Fibroblast of skin of back (primary cell): ENCODE measurements around the gene PSD.
A peak's percentile ranks its signal among the peaks of the same experiment; 100 is the strongest.

Source experiments
- DNase-seq: peaks from one replicate; pipeline ENCODE4 v3.0.0-alpha.2; 2013

PSD gene

GRCh38 chr10:102438374-102438773, 19.8 kb upstream of the PSD start:
- no peak for DNase-seq

DNA sequence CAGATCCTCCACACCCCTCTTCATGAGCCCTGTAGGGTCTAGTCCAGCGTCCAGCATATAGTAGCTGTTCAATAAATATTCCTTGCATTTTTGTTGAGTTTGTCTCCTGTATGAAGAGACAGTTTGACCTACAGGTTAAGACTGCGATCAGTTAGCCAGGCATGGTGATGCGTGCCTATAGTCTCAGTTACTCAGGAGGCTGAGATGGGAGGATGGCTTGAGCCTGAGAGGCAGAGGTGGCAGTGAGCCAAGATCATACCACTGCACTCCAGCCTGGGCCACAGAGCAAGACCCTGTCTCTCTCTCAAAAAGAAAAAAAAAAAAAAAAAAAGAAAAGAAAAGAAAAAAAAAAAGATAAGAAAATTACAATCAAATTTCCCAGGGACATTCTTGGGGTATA, 18.9 kb upstream of the PSD start:
- DNase-seq: no peak

DNA sequence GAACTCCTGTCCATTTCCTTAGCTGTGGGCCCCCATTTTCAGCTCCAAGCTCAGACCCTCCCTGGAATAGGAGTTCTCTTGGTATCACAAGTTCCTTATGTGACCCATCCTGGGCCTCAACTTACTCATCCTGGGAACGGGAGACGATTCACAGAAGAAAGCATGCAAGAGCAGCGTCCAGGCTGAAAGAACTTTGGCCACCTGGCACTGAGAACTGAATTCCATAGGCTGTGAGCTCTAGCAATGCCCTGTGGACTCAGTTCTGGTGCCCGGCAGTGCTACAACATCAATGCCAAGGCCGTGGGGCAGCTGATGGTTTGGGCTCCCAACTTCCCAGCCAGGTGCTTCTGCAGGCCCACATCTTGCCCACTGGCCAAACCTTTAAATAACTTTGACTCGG, 17.7 kb upstream of the PSD start:
- DNase-seq: no peak

DNA sequence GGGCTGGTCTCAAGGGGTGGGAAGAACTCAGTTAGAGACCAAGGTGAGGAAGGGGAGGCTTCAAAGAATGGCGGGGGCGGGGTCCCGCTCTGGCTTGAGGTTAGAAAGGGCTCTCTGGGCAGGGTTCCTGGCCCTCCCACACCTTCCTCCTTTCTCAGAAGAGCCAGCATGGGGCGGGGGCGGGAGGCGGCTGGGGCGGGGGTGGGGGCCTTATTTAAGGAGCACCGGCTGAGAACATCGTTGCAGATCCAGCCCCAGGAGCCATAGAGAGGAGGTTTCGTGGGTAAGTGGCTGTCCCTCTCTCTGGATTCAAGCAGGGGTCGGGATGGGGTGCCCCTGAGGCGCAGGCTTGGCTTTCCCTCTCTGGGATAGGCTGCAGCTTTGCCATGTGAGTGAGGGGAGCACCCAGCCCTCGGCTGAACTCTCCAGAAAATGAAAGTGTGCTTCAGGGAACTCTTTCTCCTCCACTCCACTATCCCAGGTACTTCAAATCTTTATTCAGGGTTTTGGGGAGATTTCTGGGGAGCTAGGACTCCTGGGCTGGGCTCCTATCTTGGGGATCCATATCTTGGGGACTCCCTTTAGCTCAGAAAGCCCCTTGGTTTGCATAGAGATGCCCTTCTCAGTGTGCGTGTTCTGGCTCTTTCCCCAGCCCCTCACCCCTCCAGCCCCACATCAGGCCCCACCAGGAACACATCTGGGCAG, 17.1 kb upstream of the PSD start:
- DNase-seq: no peak

DNA sequence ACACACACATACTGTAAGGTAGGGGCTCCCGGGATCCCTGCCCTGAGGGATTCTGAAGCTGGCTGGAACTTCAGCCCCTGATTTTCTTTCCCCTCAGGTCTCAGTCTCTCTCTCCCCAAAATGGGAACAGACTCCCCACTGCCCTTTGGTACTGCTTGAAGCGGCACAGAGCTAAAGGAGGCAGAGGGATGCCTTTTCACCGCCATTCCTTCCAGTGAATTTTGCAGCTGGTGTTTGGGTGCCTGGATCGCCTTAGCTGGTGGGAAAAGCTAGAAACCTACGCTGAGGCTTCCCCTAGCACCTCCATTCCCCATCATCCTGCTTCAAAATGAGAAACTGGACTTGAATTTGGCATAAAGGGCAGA, 16.5 kb upstream of the PSD start:
- DNase-seq: no peak

DNA sequence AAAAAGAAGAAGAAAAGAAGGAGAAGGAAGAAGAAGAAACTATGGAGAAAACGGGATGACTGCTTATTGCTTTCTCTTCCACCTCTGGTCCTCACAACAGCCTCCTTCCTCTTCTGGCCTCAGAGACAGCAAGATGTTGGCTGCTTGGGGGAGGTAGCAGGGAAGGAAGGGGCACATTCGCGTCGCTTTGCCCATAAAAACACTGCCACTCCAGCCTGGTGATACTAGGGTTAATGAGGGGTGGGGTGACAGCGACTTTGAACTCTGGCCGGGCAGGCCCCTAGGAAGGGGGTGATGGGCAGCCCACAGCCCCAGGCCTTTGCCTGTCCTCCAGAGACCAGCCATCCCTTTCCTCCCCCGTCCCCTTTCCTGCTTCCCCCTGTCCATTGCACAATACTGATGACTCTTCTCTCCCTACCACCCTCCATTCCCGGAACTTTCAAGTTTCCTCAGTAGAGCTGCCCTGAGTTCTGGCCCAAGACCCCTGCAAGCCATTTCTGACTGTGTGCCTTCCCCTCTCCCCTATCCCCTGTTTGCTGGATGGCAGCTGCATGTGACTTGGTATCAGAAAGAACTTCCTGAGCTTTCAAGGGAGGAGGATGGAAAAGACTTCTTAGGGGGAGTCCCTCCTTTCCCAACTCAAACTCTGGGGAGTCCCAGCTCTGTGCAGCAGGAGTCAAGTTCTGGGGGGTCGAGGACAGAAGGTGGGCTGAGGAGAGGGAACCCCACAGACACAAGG, 16.0 kb upstream of the PSD start:
- no peak for DNase-seq

- no peak for DNase-seq
Observed at GRCh38 chr10:102433619-102434046, 15.0 kb upstream of the PSD start.

DNA sequence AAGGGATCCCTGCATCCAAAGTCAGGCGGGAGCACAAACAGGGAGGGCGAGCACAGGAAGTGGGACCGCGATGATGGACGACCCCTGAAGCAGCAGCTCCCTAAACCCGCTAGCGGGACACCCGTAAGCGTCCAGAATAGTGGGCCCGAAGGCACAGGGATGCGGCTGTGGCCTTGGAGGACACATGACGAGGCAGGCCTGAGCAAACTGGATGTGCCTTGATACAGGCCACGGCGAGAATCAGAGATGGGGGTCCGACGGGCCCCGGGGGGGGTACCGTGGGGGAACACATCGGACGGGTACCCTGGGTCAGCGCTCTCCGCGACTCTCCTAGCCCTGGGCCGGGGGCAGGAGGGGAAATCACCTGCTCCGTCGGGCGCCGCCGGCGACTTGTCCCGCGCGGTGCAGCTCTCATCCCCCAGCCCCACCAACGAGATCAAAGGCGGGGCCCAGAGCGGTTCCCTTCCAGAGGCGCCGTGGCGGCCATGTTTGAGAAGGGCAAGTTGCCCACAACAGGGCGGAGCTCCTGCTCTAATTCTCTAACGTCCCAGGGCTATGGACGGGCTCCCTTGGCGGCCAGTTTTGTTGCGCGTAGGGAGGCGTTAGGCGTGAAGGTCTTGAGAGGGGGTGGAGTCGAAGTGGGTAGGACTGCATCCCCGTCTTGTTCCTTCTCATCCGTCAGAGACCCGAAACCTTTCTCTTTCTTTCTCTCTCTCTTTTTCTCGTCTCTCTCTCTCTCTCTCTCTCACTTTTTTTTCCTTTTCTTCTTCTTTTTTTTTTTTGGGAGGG, 13.8 kb upstream of the PSD start, which contains the start of gene CUEDC2:
TSS of gene CUEDC2 (minus strand) at position 413 of the 789 bp plus-strand sequence. CDS start 7,386 bp downstream, outside the sequence.
- peak; percentile 97 for DNase-seq

DNA sequence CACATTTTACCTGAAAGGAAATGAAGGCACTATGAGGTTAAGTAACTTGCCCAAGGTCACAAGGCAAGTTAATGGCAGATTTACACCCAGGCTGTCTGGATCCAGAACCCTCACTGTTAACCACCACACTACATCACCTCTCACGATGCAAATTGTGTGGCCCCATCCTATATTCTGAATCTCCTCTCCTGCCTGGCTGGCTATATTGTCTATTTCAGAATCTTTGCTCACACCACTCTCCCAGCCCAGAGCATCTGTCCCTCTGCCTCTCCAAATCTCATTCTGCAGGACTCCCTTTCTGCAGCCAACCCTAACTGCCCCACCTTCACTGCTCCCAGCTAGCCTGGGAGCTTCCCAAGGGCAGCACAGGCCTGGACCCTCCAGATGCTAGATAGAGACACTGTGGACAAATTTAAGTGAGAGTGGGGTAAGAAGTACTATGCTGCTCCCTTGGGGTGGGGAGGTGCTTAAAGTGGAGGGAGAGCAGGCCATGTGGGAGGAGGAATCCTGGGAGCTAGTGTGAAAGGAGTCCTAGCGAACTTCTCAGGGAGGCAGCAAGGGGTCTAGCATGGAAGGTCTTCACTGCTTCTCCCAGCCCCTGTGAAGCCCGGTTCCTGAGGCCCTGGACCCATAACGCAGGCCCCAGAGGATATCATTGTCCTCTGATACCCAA, 13.0 kb upstream of the PSD start:
- peak; percentile 41 for DNase-seq

DNA sequence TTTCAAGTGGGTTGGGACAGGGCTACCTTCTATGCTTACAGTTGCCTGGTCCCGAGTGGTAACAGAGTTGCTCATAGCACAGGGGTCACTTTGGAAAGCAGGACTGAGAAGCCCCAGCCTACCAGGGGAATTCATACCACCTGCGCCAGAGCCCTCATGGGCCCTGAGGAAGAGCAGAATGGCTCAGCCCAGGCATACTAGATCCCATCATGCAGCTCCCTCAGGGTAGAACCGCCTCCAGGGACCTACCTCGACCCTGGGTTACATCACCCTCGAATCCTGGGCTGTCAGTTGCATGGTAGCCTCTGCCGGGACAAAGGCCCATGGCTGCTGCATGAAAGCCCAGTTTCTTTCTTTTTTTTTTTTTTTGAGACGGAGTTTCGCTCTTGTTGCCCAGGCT, 10.9 kb upstream of the PSD start:
- DNase-seq: no peak

- no peak for DNase-seq
Observed at GRCh38 chr10:102426803-102427287, 8.3 kb upstream of the PSD start.

DNA sequence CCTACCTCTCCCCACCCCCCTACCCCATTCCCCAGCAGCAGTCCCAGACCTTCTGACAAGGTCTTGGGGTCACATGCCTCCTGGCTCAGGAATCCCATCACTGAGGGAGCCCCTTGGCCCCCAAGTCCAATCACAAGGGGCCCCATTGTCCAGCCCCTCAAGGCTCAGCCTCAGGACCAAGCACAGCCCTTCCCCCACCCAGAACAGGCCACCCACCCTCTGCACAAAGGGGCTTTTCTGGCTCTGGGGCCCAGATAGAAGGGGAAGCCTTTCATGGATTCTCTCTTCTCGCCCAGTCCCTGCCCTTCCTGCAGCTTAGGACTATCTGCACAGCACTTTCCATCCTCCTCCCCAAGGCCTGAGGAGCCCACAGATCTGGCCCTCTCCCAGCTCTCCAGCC, 6.9 kb upstream of the PSD start:
- no peak for DNase-seq

DNA sequence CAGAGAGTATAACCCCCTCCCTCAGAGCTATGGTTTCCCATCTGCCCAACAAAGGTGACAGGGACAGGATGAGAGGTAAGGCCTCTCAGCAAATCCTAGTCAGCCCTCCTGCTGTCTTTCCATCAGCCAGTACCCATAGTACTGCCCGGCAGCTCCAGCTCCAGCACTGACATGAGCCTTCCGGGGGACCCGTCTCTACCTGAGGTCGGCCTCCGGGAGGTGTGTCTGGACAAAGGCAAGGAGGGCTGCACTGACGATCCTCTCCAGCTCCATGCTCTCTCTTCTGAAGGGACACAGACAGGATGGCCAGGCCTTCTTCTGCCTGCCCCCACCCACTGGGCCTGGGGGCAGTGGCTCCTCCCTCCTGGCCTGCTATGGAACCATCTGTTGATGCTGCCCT, 6.3 kb upstream of the PSD start:
- no peak for DNase-seq

DNA sequence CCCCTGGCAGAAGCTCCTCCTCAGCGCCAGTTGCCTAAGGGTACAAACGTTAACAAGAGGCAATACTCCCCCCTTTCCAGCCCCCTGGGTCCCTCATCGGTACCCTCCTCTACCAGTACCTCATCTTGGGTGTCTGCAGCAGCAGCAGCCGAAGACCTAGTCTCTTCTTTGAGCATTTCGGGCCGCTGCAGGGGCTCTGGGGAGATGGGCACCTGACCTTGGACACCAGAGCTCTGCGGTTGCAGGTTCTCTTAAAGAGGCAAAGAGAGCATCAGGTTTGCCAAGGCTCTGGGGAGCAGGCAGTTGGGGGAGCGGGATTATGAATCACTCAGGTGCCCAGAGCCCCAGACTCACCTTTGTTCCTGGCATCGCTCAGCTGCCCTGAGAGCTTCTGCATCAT, 5.6 kb upstream of the PSD start:
- DNase-seq: no peak

- no peak for DNase-seq
Observed at GRCh38 chr10:102423372-102423968, 4.9 kb upstream of the PSD start.

DNA sequence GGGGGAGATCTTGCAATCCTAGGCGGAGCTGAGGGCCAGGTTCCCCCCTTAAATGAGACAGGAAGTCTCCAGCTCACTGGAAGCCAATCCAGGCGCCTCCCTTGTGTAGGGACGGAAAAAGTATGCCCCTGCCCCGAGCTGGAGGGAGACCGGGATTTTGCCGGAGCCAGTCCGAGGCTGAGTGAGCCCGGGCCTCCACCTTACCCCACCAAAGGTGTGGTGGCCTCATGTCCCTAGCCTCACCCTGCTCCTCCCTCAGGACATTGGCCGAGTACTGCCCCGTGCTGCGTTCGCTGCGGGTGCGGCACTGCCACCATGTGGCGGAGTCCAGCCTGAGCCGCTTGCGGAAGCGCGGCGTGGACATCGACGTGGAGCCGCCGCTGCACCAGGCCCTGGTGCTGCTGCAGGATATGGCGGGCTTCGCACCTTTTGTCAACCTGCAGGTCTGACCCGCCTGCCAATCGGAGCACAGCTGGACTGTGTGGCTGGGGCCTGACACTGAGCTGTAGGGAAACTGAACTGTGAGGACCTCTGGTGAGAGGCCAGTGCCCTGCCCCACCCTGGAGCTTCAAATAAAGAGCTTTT, 4.1 kb upstream of the PSD start:
- peak; percentile 65 for DNase-seq

DNA sequence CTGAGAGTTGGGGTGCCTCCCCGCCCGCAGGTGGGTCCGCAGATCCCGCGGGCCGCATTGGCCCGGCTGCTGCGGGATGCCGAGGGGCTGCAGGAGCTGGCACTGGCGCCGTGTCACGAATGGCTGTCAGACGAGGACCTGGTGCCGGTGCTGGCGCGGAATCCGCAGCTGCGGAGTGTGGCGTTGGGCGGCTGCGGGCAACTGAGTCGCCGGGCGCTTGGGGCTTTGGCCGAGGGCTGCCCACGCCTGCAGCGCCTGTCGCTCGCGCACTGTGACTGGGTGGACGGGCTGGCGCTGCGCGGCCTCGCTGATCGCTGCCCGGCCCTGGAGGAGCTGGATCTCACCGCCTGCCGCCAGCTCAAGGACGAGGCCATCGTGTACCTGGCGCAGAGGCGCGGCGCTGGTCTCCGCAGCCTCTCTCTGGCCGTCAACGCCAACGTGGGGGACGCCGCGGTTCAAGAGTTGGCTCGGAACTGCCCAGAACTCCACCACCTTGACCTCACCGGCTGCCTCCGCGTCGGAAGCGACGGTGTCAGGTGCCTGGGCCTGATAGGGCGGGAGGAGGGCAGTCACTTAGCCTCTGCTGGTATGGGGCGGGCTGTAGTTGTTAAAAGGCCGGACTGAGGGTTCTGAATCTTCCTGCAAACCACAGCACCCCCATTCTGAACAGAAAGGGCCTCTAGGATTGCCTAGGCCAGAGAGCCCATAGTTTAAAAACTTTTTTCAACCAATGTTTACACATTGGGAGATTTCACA, 3.4 kb upstream of the PSD start:
- no peak for DNase-seq

DNA sequence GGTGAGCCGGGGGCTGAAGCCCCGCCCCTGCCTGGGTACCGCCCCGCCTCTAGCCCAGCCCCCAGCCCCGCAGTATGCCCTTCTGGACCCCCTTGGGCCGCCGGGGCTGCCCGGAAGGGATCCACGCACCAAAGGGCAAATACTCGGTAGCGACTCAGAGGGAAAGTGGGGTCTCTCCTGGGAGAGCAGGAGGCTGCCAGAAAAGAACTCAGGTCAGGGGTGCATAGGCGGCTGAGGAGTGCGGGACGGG, 2.8 kb upstream of the PSD start:
- no peak for DNase-seq

- peak; percentile 97 for DNase-seq
Observed at GRCh38 chr10:102420714-102421506, 2.3 kb upstream of the PSD start, which contains the start of gene FBXL15. Gene FBXL15 (plus strand): TSS chr10:102420836. CDS start chr10:102421130, 294 bp downstream.

DNA sequence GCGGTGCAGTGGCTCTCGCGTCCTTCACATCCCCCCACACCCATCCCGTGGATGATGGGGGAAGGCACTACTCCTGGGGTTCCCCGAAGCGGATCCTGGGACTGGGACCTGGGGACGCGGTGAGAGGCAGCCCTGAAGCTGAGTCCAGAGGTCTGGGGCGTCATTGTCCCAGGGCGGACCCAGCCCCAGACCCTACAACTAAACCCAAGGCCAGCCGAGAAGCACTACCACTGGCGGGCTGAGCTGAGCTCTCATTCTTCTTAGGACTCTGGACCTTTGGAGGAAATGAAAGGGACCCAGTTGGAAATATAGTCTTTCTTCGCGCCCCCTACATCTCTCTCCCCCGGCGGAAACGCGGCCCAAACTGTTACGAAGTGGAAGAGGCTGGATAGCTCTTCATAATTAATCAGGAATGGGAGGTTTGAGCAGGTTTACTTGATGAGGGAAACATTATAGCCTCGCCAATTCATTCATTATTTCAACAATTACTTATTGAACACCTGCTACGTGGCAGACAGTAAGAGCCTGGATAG, 1.7 kb upstream of the PSD start:
- no peak for DNase-seq
